Vagina (tissue), 2 donors: Measurements from ENCODE around the gene RYR2.

ENCODE experiments used
- POLR2AphosphoS5 ChIP-seq, 2 donors: sonication (generic); formaldehyde crosslinking; IDR thresholded peaks; one replicate each; pipeline ENCODE4 v1.9.0; 2017; ENCODE audit warnings: antibody characterized with exemption in 2 of 2, mild to moderate bottlenecking in 2 of 2, low read depth in 1 of 2; ENCODE audit not compliant: insufficient read depth in 1 of 2
- TF ChIP-seq, protein P1 (sequence below), 3 experiments: fragments of 450-650 bp in 2 of 3; fragments of 200-600 bp in 1 of 3; sonication (generic) in 1 of 3; IDR thresholded peaks; one replicate each; pipeline ENCODE4 v1.5.1; 2017 to 2019; ENCODE audit warnings: antibody characterized with exemption in 3 of 3, mild to moderate bottlenecking in 2 of 3, moderate library complexity in 2 of 3

DNA sequence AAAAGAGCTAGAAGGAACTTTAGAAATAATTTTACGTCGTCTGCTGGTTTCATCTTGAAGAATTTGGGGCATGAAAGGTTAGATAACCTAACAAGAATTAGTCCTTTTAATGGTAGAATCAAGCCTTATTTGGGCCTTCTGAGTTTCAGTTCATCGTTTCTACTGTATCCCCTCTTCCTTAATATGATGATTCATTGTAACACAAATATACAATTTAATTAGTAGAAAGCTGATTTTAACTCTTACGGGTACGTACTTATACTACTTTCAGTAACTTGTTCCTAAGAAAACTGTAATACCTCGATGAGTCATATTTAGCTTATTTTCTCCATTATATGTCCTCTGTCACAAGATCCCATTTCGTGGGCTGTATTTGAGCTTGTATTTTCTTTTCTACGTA lies 264.7 kb downstream of the RYR2 start:
- TF ChIP-seq, protein P1, sequence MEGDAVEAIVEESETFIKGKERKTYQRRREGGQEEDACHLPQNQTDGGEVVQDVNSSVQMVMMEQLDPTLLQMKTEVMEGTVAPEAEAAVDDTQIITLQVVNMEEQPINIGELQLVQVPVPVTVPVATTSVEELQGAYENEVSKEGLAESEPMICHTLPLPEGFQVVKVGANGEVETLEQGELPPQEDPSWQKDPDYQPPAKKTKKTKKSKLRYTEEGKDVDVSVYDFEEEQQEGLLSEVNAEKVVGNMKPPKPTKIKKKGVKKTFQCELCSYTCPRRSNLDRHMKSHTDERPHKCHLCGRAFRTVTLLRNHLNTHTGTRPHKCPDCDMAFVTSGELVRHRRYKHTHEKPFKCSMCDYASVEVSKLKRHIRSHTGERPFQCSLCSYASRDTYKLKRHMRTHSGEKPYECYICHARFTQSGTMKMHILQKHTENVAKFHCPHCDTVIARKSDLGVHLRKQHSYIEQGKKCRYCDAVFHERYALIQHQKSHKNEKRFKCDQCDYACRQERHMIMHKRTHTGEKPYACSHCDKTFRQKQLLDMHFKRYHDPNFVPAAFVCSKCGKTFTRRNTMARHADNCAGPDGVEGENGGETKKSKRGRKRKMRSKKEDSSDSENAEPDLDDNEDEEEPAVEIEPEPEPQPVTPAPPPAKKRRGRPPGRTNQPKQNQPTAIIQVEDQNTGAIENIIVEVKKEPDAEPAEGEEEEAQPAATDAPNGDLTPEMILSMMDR (IDR thresholded peaks at IDR 0.05) = no peak
- TF ChIP-seq POLR2AphosphoS5 (IDR thresholded peaks at IDR 0.05; ENCODE audit: insufficient read depth in 1 of 2, low read depth in 1 of 2) = no peak
